GM11168 (cell line): ENCODE data around the gene SUCO.
"Not testable (repeated sequence)": the region's sequence is repeated elsewhere in the genome, so short reads cannot be mapped to it uniquely, and the experiment has no call there.

ENCODE experiments used
- in situ Hi-C: fragments of 300-500 bp; cut with MboI; formaldehyde crosslinking; loops from one replicate; pipeline ENCODE4 v1.12.0; 2022; ENCODE audit warnings: low sequenced_read_pairs; ENCODE audit not compliant: unreplicated experiment

Gene SUCO

DNA sequence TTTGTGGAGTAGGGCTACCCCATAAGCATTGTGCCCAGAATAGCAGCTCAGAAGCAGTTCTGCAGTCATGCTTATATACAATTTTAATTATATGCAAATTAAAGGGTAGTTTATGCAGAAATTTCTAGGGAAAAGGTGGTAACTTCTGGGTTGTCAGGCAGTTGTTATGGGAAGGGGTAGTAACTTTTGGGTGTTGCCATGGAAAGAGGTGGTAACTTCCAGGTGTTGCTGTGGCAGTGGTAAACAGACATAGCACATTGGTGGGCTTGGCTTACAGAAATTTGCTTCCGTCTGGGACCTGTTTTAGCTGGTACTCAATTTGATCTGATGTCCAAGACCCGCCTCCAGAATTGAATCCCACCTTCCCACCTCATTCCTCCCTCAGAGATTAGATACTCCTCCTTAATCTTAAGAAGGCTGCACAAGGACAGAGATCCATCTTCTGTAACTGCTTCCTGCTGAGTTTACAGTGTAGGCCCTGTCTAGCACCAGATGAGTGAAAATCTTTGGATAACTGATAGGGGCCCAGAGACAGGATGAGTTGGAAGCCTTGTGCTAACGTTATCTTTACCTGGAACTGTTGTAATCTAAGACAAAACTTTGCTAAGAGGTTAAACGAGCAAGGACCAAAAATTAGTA is 26.7 kb downstream of the SUCO start:
- in situ Hi-C loops = no loop called here

DNA sequence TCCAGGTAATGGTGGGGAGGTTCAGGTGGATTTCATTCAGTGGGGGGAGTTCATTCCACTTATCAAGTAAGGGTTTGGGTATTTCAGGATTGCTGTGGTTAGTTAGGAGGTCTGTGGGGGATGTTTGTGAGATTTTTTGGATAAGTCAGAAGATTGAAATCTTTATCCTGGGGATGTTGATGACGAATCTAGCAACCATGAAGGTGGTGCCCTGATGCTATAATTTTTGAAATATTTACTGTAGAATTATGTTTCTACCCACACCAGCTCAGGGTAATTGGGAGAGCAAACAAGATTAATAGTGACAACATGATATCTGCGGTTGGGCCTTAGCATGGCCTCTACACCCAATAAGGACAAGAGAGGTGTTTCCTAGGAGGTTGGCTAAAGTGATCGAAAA is 28.3 kb downstream of the SUCO start:
- in situ Hi-C loops = no loop called here

DNA sequence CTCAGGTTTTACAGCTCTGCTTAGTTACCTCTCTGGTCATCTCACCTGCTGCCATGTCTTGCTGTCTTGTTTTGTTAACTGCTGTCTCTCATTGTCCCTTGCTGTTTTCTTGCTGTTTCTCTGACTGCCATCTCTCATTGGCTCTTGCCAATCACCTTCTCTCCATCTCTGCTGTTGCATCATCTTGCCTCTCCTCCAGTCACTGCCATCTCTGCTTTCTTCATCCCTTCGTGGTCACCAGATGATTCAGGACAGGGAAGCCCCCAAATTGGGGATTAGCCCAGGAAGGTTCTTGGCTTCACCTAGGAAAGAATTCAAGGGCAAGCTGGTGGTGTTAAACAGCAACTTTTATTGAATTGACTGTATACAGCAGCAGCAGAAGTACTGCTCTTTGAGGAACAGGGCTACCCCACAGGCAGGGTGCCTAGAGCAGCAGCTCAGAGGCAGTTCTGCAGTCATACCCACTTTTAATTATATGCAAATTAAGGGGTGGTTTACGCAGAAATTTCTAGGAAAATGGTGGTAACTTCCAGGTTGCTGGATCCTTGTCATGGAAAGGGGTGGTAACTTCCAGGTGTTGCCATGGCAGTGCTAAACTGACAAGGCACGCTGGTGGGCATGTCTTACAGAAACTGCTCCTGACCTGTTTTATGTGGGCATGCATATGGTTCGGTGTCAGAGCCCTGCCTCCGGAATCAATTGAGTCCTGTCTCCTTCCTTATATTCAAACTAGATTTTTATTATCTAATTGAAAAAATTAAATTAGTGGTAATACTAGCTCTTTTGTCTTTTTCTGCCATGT is 33.4 kb downstream of the SUCO start:
- in situ Hi-C loops = no loop called here

DNA sequence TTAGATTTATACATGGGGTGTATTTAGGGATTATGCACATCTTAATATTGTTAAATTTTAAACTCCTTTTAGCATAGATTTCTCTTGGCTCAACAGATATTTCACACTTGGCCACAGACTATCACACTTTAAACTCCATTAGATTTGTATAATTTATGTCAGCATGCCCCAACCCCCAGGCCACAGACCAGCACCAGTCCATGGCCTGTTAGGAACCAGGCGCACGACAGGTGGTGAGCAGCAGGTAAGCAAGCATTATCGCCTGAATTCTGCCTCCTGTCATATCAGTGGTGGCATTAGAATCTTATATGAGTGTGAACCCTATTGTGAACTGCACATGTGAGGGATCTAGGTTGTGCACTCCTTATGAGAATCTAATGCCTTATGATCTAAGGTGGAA is 34.8 kb downstream of the SUCO start:
- in situ Hi-C loops = no loop called here

DNA sequence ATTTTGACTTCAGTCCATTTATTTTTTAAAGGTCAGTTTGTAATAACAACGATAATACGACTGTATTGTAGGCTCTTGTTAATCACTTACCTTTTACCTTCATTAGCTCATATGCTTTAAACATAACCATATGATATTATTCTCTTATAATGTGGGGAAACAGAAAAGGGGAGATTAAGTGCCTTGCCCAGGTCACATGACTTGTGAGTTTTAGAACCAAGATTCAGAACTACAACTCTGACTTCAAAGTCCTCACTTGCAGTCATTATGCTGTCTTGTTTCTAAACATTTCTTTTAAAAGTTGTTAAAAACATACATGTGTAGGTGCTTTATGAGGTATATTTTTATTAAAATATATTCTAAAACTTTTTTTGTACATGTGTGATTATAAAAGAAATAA is 41.1 kb downstream of the SUCO start:
- in situ Hi-C loops = no loop called here

DNA sequence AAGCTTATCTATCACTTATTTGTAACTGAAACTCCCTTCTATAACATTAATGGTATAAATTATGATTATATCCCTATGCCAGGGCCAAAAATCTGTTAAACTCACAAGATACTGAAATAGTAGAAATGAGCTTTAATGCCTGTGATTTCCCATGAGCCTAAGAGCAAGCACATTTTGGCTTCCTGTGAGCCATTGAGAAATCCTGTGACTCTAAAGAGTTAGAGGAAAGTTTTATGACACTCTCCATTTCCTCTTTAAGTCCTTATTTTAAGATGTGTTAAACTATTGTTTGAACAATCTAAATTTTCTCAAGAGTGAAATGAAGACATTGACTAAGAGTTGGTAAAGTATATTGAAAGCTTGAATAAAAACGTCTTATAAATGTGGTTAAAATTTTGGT is 45.6 kb downstream of the SUCO start:
- in situ Hi-C loops = no loop called here

DNA sequence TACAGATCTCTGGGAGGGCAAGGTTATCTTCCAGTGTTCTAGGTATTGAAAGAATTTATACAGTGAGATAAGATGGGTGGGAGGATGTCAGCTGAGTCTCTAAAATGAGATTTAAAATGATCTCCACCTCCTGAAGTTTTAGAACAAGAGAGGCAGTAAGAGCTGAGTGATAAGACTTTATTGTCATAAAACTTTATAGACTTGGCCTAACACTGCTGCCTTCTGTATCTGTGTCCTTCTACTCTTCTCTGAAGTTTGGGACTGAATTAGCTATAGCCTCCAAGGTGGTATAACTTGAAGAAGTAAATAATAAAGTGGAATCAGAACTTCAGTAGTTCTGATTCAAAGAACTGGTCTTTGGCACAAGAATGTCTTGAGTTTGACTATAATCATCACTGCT is 48.3 kb downstream of the SUCO start:
- in situ Hi-C loops = no loop called here

DNA sequence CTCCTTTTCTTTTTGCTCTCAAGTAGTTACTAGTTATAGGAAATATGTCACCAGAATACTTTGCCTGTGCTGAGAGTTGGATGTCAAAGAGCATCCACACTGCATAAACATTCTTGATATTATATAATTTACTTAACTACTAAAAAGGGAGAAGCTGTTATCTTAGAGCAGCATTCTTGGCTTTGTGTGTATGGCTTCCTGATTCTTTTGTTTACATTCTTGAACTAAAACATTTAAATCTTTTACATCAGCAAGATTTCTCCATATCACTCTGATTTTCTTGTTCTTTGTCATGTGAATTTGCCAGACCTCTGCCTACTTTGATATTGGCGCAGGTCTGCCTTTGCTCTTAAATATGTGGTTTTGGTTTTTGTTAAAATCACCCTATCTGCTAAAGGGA is 48.8 kb downstream of the SUCO start:
- in situ Hi-C loops = no loop called here

DNA sequence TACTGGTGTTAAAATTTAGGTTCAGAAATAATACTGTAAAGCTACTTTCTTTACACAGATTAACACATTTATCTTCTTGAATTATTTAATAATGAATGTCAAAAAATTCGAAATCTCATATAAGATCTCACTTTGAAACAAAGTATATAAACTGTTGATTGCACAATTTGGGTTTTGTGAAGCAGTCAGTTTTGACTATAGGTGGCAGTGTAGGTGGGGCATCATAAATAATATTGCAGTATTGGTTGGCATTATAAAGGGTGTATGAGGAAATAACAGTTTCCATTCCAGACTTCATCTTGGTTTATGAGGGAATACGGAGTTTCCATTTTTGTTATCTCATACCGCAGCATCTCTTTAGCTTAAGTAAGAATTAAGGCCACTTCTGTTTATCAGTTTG is 49.9 kb downstream of the SUCO start:
- in situ Hi-C loops = no loop called here

DNA sequence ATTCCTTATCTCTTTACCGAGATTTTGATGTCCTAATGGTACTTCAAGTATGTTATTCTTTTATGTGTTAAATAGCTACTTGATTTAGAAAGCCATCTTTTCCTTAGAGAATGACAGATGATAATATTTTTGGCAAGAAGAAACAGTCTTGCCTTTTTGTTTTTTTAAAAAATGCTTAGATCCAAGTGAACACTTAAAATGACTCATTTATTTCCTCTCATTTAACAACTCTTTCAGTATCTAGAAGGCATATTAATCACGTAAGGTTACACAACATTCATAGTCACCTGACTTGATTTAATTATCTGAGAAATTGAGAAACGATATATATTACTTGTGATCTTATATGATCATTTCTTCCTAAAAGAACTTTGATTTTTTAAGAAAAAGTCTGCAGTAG is 52.4 kb downstream of the SUCO start:
- in situ Hi-C loops = no loop called here

DNA sequence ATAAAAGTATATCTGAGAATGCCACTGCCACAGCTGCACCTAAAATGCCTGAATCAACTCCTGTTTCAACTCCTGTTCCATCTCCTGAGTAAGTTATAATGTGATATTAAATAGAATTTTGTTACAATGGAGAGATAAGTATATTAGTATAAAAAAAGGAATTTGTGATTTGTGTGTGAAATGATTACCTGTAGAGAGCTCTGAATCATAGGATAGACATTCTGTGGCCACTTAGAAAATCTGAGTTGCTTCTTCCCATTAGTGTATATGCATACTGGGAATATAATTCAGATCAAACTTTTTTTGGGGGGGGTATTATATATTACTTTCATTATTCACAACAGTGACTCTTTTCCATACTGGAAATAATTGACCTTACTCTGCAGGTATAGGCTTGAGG is 52.9 kb downstream of the SUCO start:
- in situ Hi-C loops = no loop called here

DNA sequence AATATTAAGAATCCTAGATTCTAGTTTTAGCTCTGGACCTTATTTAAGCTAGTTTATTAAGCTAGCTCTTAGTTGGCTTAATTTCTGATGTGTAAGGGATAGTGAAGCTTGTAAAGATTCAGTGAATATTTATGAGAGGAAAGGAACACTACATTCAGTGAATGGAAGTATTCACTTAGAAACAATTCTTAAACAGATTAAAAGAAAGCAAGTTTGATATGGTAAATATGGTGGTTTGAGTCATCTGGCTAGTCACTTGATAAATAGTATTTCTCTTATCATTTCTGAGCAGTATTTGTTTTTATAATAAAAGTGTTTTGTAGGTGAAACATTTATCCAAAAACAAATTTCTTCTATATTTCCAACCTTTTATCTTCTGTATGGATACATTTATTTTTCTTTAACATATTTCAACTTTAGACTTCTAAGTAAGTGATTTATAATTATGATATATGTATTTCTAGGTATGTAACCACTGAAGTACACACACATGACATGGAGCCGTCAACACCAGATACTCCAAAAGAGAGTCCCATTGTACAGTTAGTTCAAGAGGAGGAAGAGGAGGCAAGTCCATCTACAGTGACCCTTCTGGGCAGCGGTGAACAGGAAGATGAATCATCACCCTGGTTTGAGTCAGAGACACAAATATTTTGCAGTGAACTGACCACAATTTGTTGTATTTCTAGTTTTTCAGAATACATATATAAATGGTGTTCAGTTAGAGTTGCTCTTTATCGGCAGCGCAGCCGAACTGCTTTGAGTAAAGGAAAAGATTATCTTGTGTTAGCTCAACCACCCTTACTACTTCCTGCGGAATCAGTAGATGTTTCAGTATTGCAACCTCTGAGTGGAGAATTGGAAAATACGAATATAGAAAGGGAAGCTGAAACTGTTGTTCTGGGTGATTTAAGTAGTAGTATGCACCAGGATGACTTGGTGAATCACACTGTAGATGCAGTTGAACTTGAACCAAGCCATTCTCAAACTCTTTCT is 55.6 kb downstream of the SUCO start:
- in situ Hi-C loops = no loop called here

DNA sequence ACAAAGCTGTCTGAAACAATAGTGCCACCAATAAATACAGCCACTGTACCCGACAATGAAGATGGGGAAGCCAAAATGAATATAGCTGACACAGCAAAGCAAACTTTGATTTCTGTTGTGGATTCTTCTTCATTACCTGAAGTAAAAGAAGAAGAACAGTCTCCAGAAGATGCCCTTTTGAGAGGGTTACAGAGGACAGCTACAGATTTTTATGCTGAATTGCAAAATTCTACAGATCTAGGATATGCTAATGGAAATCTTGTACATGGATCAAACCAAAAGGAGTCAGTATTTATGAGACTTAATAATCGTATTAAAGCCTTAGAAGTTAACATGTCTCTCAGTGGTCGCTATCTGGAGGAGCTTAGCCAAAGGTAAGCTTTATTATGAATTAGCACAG is 56.6 kb downstream of the SUCO start:
- in situ Hi-C loops = no loop called here

DNA sequence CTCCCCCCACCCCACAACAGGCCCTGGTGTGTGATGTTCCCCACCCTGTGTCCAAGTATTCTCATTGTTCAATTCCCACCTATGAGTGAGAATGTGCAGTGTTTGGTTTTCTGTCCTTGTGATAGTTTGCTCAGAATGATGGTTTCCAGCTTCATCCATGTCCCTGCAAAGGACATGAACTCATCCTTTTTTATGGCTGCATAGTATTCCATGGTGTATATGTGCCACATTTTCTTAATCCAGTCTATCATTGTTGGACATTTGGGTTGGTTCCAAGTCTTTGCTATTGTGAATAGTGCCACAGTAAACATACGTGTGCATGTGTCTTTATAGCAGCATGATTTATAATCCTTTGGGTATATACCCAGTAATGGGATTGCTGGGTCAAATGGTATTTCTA is 58.5 kb downstream of the SUCO start:
- in situ Hi-C loops = not testable (repeated sequence)

DNA sequence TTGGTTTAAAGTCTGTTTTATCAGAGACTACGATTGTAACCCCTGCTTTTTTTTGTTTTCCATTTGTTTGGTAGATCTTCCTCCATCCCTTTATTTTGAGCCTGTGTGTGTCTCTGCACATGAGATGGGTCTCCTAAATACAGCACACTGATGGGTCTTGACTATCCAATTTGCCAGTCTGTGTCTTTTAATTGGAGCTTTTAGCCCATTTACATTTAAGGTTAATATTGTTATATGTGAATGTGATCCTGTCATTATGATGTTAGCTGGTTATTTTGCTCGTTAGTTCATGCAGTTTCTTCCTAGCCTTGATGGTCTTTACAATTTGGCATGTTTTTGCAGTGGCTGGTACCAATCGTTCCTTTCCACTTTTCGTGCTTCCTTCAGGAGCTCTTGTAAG is 62.1 kb downstream of the SUCO start:
- in situ Hi-C loops = not testable (repeated sequence)

DNA sequence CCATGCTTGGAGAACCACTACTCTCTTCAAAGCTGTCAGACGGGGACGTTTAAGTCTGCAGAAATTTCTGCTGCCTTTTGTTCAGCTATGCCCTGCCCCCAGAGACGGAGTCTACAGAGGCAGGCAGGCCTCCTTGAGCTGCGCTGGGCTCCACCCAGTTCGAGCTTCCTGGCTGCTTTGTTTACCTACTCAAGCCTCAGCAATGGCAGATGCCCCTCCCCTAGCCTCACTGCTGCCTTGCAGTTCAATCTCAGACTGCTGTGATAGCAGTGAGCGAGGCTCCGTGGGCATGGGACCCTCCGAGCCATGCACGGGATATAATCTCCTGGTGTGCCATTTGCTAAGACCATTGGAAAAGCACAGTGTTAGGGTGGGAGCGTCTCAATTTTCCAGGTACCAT is 63.8 kb downstream of the SUCO start:
- in situ Hi-C loops = not testable (repeated sequence)

DNA sequence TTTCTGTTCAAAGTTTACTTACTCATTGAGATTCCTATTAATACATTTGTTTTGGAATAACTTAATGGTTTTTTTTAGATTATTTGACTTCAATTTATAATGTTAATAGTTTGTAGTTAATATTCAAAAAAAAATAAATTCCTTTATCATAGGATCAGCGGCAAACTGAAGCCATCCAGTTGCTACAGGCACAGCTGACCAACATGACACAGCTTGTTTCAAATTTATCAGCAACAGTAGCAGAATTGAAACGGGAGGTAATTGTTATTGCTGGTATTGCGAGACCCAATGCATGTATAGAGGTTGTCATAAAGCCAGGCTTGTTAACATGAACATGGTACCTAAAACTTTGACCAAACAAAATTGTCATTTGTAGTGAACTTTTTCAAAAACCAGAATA is 67.0 kb downstream of the SUCO start:
- in situ Hi-C loops = no loop called here

DNA sequence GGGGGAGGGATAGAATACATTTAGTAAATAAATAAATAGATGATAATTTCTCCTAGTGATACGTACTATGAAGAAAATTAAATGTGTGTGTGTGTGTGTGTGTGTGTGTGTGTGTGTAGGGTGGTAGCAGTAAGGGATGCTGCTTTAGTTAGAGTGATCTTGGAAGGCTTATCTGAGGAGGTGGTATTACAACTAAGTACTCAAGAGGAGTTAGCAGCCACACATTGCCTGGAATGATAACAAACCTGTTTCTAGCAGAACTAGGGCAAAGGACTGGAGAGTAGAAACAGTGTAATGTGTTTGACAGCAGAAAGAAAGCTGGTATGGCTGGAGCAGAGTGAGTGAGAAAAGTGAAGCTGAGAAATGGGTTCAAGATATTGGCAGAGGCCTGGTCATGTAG is 67.7 kb downstream of the SUCO start:
- in situ Hi-C loops = no loop called here

DNA sequence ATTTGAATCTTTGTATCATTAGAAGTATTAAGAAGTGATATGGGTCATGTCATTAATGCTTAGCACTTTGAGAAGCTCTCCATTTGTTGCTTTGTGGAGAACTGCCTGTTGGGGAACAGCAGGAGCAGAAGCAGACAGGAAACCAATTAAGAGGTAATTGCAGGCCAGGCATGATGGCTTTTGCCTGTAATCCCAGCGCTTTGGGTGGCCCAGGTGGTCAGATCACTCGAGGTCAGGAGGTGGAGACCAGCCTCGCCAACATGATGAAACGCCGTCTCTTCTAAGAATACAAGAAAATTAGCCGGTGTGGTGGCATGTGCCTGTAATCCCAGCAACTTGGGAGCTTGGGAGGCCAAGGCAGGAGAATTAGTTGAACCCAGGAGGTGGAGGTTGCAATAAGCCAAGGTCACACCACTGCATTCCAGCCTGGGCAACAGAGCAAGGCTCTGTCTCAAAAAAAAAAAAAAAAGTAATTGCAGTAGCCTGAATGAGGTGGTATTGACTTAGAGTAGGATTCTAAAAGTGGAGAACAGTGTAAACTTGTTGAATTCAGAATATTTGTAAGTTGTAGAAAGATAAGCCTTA is 68.2 kb downstream of the SUCO start:
- in situ Hi-C loops = no loop called here

DNA sequence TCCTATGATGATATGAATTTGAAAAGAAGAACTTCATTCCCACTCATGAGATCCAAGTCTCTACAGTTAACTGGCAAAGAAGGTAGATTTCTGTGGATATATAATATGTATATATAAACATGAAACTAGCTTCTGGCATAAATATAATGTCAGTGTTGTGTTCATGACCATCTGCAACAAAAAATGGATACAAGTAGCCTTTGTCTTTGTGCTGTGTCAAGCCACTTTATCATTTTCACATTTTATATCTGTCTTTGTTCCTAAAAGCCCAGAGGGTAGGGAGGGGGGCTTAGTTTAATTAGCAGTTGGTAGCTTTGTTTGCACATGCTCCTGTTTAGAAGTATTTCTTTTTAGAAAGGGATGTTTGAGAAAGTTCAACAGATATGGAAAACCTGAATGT is 69.8 kb downstream of the SUCO start:
- in situ Hi-C loops = no loop called here

DNA sequence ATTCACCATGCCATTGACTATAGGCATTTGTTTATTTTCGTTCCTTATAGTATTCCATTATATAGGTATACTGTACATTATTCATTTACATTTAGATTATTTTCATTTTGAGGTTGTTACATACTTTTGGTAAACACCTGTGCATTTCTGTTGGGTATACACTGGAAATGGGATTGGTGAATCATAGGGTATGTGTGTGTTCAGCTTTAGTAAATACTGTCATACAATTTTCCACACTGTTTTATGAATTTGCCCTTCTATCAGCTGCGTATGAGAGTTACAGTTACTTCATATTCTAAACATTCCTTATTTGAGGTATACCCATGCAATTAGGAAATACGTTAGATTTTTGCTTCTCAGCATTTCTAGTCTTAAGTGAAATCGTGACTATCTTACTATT is 70.9 kb downstream of the SUCO start:
- in situ Hi-C loops = no loop called here
